ENCODE results near the gene CAD. TPM values are rescaled to one million over a fixed set of nuclear protein-coding genes. Genes with fewer than 3 reads are reported as not detected.

The CAD gene
- total and polyA plus RNA-seq, 10 of the 15 experiments (the other 5 are each of a cell fraction or from before 2014, with no cell fraction given): 7.6 to 119 (median 50.7) TPM

GRCh38 chr2:27217173-27218121 lies at the start of gene CAD (continued):
- no peak for TF ChIP-seq MLLT1 (IDR thresholded peaks at IDR 0.05)
- no peak for TF ChIP-seq REST (IDR thresholded peaks at IDR 0.05; ENCODE audit: low read depth, low read length)
- no peak for TF ChIP-seq IRF3 (IDR thresholded peaks at IDR 0.05)
- TF ChIP-seq RFX5 (IDR thresholded peaks at IDR 0.05; ENCODE audit: low read depth, low read length): no peak
- peak; percentile 62 for TF ChIP-seq BCL3 (IDR thresholded peaks at IDR 0.05; ENCODE audit: borderline replicate concordance, insufficient read depth, low read depth, low read length, poor library complexity, severe bottlenecking)
- TF ChIP-seq SREBF2 (IDR thresholded peaks at IDR 0.05; ENCODE audit: low read length): no peak
- no peak for TF ChIP-seq JUNB (IDR thresholded peaks at IDR 0.05)
- TF ChIP-seq CEBPB (IDR thresholded peaks at IDR 0.05; ENCODE audit: borderline replicate concordance in 1 of 2, low read depth in 2 of 2, low read length in 2 of 2): no peak
- TF ChIP-seq SUZ12 (IDR thresholded peaks at IDR 0.05; ENCODE audit: unreplicated experiment): no peak
- peak in 2 of 3 experiments; percentile 19 to 35; a peak in 3 of 6 replicates for TF ChIP-seq CTCF (IDR thresholded peaks at IDR 0.05 in 2 of 3, conservative IDR thresholded peaks at IDR 0.05 in 1 of 3; ENCODE audit: control insufficient read depth in 2 of 3, extremely low read depth in 1 of 3, insufficient read depth in 1 of 3, low read depth in 3 of 3, low read length in 3 of 3)
- no peak for TF ChIP-seq CBX5 (IDR thresholded peaks at IDR 0.05; ENCODE audit: low read depth)
- peak; percentile 98 for TF ChIP-seq MAX (IDR thresholded peaks at IDR 0.05; ENCODE audit: low read depth, low read length)
- no peak for TF ChIP-seq BMI1 (IDR thresholded peaks at IDR 0.05; ENCODE audit: borderline replicate concordance)
- no peak for TF ChIP-seq RBBP5 (conservative IDR thresholded peaks at IDR 0.05)
- no peak for TF ChIP-seq SMC3 (IDR thresholded peaks at IDR 0.05; ENCODE audit: borderline replicate concordance, low read length)

Data from GM12878 (cell line).